Memory B cell (primary cell): Measurements from ENCODE around the gene KCNMA1.

Experiments used
- ATAC-seq: fragments of 150-1000 bp; cut with Tn5 transposase; 2 replicates; pipeline ENCODE4 v1.10.0; 2021; ENCODE audit warnings: low read depth, mild to moderate bottlenecking, moderate library complexity
- DNase-seq, 2 donors: peaks; one replicate each; pipeline ENCODE4 v3.0.0; 2022; ENCODE audit warnings: low spot score in 2 of 2
- H3K27ac Mint-ChIP-seq: one replicate; pipeline ENCODE4 v1.8.0; 2022; ENCODE audit warnings: mild to moderate bottlenecking, moderate library complexity, mixed read lengths
- H3K27me3 Mint-ChIP-seq: one replicate; pipeline ENCODE4 v1.8.0; 2022; ENCODE audit warnings: mixed read lengths
- H3K36me3 Mint-ChIP-seq: one replicate; pipeline ENCODE4 v1.8.0; 2022; ENCODE audit warnings: mild to moderate bottlenecking, mixed read lengths
- H3K4me1 Mint-ChIP-seq: one replicate; pipeline ENCODE4 v1.8.0; 2022; ENCODE audit warnings: mixed read lengths
- H3K4me3 Mint-ChIP-seq: one replicate; pipeline ENCODE4 v1.8.0; 2022; ENCODE audit warnings: mild to moderate bottlenecking, moderate library complexity, mixed read lengths
- H3K9me3 Mint-ChIP-seq: one replicate; pipeline ENCODE4 v1.8.0; 2022; ENCODE audit warnings: mixed read lengths

The KCNMA1 gene

DNA sequence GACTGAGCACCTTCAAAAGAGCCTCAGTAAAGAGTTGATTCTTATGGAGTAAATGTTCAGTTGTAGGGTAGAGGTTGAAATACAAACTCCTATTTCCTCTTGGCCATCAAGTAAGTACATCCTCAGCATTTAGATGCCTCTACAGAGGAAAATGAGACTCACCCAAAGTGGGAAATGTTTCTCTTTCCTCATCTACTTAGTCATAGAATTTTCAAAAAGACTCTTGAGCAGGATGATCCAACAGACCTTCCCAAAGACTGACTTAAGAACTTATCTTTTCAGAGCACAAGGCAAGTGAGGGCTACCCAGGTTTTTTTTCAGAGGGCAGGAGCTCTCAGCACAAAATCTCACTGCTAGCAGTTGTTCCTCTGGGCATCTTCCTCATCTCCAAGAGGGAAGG is 449.1 kb downstream of the KCNMA1 start:
- no peaks in the 10 kb centered on the region for H3K4me1 Mint-ChIP-seq
- peaks cover 6% of the 10 kb centered on the region for H3K27me3 Mint-ChIP-seq
- no peak overlapping the region for H3K4me3 Mint-ChIP-seq
- no peak overlapping the region for H3K27ac Mint-ChIP-seq
- ATAC-seq (no peak), DNase-seq (no peak)
- no peaks in the 10 kb centered on the region for H3K36me3 Mint-ChIP-seq
- no peaks in the 10 kb centered on the region for H3K9me3 Mint-ChIP-seq

- Mint-ChIP-seq H3K27ac (no peak overlapping the region), H3K9me3 (no peaks in the 10 kb centered on the region), H3K27me3 (peaks cover 8% of the 10 kb centered on the region), H3K36me3 (no peaks in the 10 kb centered on the region), H3K4me1 (no peaks in the 10 kb centered on the region), H3K4me3 (no peak overlapping the region)
- ATAC-seq, result no peak
- no peak for DNase-seq
These were observed 449.6 kb downstream of the KCNMA1 start for GRCh38 chr10:77188000-77188395.

DNA sequence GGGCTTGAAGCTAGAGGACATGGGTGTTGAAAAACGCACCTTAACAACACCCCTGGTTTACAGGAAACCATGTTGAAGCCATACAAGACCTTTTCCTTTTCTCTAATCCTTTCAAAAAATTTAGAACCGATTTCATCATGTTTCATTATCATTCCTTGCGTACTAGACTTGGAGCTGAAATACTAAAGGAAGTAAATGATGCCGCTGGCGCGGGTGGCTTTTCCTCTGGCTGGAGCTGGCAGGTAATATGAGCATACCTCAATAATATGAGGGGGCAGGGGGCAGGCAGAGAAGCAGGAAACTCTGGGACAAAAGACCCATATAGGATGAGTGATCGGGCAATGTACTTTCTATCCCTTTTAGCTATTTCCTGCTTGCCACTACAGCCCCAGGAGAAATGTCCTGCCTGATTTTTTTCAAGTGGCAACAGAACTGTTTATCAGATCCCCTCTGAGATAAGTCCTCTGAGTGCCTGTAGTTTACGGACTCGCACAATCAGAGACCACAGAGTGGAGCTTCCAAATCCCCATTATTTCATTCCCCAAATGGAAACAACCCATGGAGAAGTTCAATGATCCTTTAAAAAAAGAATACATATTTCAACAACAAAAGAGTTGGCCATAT is 450.1 kb downstream of the KCNMA1 start:
- ATAC-seq, result no peak
- H3K27me3 Mint-ChIP-seq, result peaks cover 8% of the 10 kb centered on the region
- no peak overlapping the region for H3K27ac Mint-ChIP-seq
- H3K36me3 Mint-ChIP-seq, result no peaks in the 10 kb centered on the region
- no peak overlapping the region for H3K4me3 Mint-ChIP-seq
- H3K9me3 Mint-ChIP-seq, result no peaks in the 10 kb centered on the region
- no peak for DNase-seq
- no peaks in the 10 kb centered on the region for H3K4me1 Mint-ChIP-seq

DNA sequence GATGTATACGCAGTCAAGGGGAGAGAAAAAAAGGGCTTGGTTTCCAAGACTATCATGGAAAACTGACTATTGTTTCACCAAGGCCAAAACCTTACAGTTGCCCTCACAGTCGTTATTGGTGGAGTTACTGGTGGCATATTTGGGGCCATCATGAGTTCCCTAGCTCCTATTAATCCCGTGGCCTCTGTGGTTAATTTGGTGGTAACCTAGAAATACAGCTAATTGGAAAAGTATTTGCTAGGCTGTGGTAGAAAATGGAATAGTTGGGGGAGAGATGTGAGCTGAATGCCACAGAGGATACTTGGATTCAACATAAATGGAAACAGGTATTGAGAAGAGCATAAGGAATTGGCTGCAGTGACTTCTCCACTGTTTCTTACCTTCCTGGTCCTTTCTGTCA is 450.7 kb downstream of the KCNMA1 start:
- no peak for DNase-seq
- no peaks in the 10 kb centered on the region for H3K9me3 Mint-ChIP-seq
- peaks cover 8% of the 10 kb centered on the region for H3K27me3 Mint-ChIP-seq
- H3K4me1 Mint-ChIP-seq, result no peaks in the 10 kb centered on the region
- no peaks in the 10 kb centered on the region for H3K36me3 Mint-ChIP-seq
- H3K4me3 Mint-ChIP-seq, result no peak overlapping the region
- no peak for ATAC-seq
- H3K27ac Mint-ChIP-seq, result no peak overlapping the region

DNA sequence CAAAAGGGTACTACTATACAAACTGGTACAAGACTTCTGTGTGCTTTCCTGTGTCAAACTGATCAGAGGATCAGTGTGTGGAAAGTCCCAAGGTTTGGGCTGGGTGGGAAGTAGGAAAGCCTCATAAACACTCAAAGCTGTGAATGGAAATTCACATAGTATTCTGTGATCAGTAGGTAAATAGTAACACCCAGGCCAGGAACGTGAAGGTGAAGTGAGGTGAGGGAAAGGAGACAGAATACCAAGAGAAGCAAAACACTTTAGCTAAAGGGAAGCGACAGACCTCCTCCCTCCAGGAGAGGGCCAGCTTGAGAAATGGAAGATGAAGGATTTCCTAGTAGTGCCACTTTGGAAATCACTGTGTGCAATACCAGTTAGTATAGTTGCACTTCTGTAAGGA is 451.9 kb downstream of the KCNMA1 start:
- peaks cover 8% of the 10 kb centered on the region for H3K27me3 Mint-ChIP-seq
- no peak overlapping the region for H3K4me3 Mint-ChIP-seq
- H3K4me1 Mint-ChIP-seq, result no peaks in the 10 kb centered on the region
- no peaks in the 10 kb centered on the region for H3K9me3 Mint-ChIP-seq
- no peaks in the 10 kb centered on the region for H3K36me3 Mint-ChIP-seq
- DNase-seq (no peak), ATAC-seq (no peak)
- no peak overlapping the region for H3K27ac Mint-ChIP-seq

- Mint-ChIP-seq H3K4me1 (no peaks in the 10 kb centered on the region), H3K27ac (no peak overlapping the region), H3K9me3 (no peaks in the 10 kb centered on the region), H3K4me3 (no peak overlapping the region), H3K27me3 (peaks cover 10% of the 10 kb centered on the region), H3K36me3 (no peaks in the 10 kb centered on the region)
- no peak for DNase-seq
- ATAC-seq, result no peak
These were observed 454.8 kb downstream of the KCNMA1 start for GRCh38 chr10:77182803-77183202.

DNA sequence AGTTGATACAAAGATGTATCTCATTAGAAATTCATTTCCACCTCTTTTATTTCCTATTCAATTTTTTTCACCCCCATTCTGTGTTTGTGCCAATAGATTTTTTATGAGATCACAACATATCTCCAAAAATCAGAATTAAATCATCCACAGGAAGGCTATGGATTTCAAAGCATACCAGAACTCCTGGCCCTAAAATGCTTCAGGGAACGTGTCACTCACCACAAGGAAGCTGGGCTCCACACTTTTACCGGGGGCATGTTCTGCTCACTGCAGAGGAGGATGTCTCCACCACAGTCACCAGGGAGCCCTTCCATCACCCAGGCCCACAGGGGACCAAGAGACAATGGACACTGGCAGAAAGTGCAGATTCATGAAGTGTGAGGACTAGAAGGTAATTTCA is 456.8 kb downstream of the KCNMA1 start:
- peaks cover 5% of the 10 kb centered on the region for H3K9me3 Mint-ChIP-seq
- no peak overlapping the region for H3K27ac Mint-ChIP-seq

GRCh38 chr10:77180104-77180503 is 457.5 kb downstream of the KCNMA1 start:
- DNase-seq (no peak), ATAC-seq (no peak)
- Mint-ChIP-seq H3K36me3 (no peaks in the 10 kb centered on the region), H3K9me3 (peaks cover 5% of the 10 kb centered on the region), H3K4me3 (no peak overlapping the region), H3K4me1 (peaks cover 8% of the 10 kb centered on the region), H3K27ac (no peak overlapping the region), H3K27me3 (peaks cover 8% of the 10 kb centered on the region)

More for the DNA sequence above, 456.8 kb downstream of the KCNMA1 start:
- no peak for ATAC-seq
- DNase-seq, result no peak
- H3K4me3 Mint-ChIP-seq, result no peak overlapping the region
- H3K36me3 Mint-ChIP-seq, result no peaks in the 10 kb centered on the region
- peaks cover 5% of the 10 kb centered on the region for H3K4me1 Mint-ChIP-seq
- H3K27me3 Mint-ChIP-seq, result peaks cover 11% of the 10 kb centered on the region

DNA sequence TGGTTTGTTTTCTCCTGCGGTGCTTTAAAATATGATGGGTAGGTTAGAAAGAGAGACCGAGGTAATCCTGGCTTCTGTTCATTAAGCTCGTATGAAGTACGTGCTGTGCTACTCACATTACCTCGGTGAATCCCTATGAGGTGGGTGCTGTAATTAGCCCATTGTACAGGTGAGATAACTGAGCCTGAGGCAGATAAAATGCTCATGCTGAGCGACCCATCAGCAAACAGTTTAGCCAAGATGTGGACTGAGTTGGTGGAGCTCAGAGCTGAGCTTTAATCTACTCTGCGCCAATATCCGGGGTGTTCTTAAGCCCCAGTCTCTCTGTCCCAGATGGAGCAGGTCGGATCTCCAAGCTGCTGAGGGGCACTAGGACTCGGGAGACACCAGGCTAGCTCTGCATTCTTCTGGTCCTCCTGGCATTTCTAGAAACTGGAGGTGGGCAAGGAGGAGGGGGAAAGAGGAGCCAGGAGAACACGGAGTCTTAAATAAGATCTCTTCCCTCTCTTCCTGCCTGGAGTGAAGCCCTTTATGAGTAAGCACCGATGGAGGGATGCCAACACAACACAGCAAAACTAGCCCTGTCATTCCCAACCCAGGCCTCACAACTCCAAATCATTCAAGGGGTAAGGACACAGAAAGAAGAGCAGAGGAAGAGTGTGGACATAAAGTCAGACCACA is 458.5 kb downstream of the KCNMA1 start:
- no peaks in the 10 kb centered on the region for H3K36me3 Mint-ChIP-seq
- no peak overlapping the region for H3K4me3 Mint-ChIP-seq
- ATAC-seq (no peak), DNase-seq (no peak)
- no peak overlapping the region for H3K27ac Mint-ChIP-seq
- H3K9me3 Mint-ChIP-seq, result peaks cover 5% of the 10 kb centered on the region
- peaks cover 5% of the 10 kb centered on the region for H3K27me3 Mint-ChIP-seq
- H3K4me1 Mint-ChIP-seq, result peaks cover 8% of the 10 kb centered on the region

GRCh38 chr10:77177589-77177988 is 460.0 kb downstream of the KCNMA1 start:
- H3K27ac Mint-ChIP-seq, result no peak overlapping the region
- peaks cover 8% of the 10 kb centered on the region for H3K4me1 Mint-ChIP-seq
- H3K4me3 Mint-ChIP-seq, result no peak overlapping the region
- peaks cover 5% of the 10 kb centered on the region for H3K27me3 Mint-ChIP-seq
- ATAC-seq (no peak), DNase-seq (no peak)
- no peaks in the 10 kb centered on the region for H3K36me3 Mint-ChIP-seq
- peaks cover 5% of the 10 kb centered on the region for H3K9me3 Mint-ChIP-seq

DNA sequence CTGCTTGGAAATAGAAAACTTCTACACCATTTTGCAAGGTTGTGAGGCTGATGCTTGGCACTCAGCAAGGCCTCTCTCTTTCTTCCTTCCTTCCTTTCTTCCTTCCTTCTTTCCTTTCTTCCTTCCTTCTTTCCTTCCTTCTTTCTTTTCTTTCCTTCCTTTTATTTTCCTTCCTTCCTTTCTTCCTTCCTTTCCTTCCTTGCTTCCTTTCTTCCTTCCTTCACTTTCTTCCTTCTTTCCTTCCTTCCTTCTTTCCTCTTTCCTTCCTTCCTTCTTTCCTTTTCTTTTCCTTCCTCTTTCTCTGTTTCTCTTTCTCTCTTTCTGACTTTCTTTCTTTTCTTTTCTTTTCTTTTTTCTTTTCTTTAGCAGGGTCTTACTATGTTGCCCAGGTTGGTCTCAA is 460.4 kb downstream of the KCNMA1 start:
- no peak overlapping the region for H3K27ac Mint-ChIP-seq

GRCh38 chr10:77176232-77176631 is 461.4 kb downstream of the KCNMA1 start:
- peaks cover 5% of the 10 kb centered on the region for H3K9me3 Mint-ChIP-seq
- H3K27ac Mint-ChIP-seq, result no peak overlapping the region
- no peak for ATAC-seq
- H3K4me3 Mint-ChIP-seq, result no peak overlapping the region
- H3K27me3 Mint-ChIP-seq, result peaks cover 5% of the 10 kb centered on the region
- no peaks in the 10 kb centered on the region for H3K36me3 Mint-ChIP-seq
- peaks cover 8% of the 10 kb centered on the region for H3K4me1 Mint-ChIP-seq
- DNase-seq, result no peak

More for the DNA sequence above, 460.4 kb downstream of the KCNMA1 start:
- no peaks in the 10 kb centered on the region for H3K36me3 Mint-ChIP-seq
- no peak overlapping the region for H3K4me3 Mint-ChIP-seq
- H3K9me3 Mint-ChIP-seq, result peaks cover 5% of the 10 kb centered on the region
- ATAC-seq, result no peak
- H3K4me1 Mint-ChIP-seq, result peaks cover 8% of the 10 kb centered on the region
- DNase-seq, result no peak
- peaks cover 5% of the 10 kb centered on the region for H3K27me3 Mint-ChIP-seq

DNA sequence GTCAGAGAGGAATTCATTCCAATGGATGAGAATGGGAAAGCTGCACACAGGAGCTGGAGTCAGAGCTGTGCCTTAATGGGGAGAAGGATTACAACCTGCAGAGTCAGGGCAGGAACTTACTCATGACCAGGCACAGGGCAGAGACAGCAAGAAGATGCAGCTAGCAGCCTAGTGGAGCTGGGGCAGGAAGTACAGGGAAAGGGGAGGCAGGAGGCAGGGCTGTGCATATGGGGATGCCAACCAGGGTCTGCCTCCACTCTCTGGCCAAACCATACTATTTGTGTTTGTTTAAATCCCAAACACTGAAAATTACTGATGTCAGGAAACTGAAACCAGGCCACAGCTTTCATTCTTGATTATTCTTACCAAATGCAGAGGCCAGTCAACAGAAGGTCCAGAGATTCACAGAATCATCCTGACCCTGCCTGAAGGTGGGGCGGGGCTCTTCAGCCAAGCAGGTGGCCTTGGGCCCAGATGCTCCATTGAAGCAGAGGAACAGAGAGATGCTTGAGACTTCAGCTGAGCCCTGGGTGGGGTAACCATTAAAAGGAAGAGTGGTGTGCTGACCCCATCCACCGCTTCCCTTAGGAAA is 461.9 kb downstream of the KCNMA1 start:
- Mint-ChIP-seq H3K27me3 (peaks cover 5% of the 10 kb centered on the region), H3K27ac (no peak overlapping the region), H3K9me3 (peaks cover 5% of the 10 kb centered on the region), H3K36me3 (no peaks in the 10 kb centered on the region), H3K4me3 (no peak overlapping the region), H3K4me1 (peaks cover 8% of the 10 kb centered on the region)
- DNase-seq (no peak), ATAC-seq (no peak)

- H3K4me3 Mint-ChIP-seq, result no peak overlapping the region
- ATAC-seq (peak; percentile 59), DNase-seq (peak; percentile 65 to 70)
- H3K27ac Mint-ChIP-seq, result no peak overlapping the region
- peaks cover 5% of the 10 kb centered on the region for H3K27me3 Mint-ChIP-seq
- H3K4me1 Mint-ChIP-seq, result peaks cover 8% of the 10 kb centered on the region
- peaks cover 5% of the 10 kb centered on the region for H3K9me3 Mint-ChIP-seq
- no peaks in the 10 kb centered on the region for H3K36me3 Mint-ChIP-seq
These were observed 463.8 kb downstream of the KCNMA1 start for GRCh38 chr10:77173615-77174461.
